IMR-90 (cell line): ENCODE data around the gene RIPPLY3. TPM values are rescaled to one million over a fixed set of nuclear protein-coding genes. Genes with fewer than 3 reads are reported as not detected.

Experiments used
- ATAC-seq: fragments of 200-7000 bp; cut with Tn5 transposase; 2 replicates; pipeline ENCODE4 v1.9.1; 2020; ENCODE audit warnings: low read depth, mild to moderate bottlenecking, moderate library complexity
- BruUV-seq: library from RNA; stranded (reverse); fragments of 400-500 nt; replicated peaks from 2 replicates; lab custom pipeline; 2021; lab: Mats Ljungman, UMichigan
- CTCF ChIA-PET: fragments of 300-600 bp; formaldehyde crosslinking; extraction: SDS; loops from one replicate; lab custom pipeline; 2021; ENCODE audit warnings: antibody characterized with exemption; lab: Yijun Ruan, JAX
- POLR2A ChIA-PET: fragments of 300-600 bp; sonication (Branson Sonifier 250); formaldehyde crosslinking; loops from one replicate; lab custom pipeline; 2022; ENCODE audit warnings: antibody characterized with exemption; ENCODE audit not compliant: unreplicated experiment; lab: Charles Lee
- DNase-seq: peaks from one replicate; pipeline ENCODE4 v3.0.0; 2013
- H2AFZ ChIP-seq: replicated peaks from 2 replicates; pipeline ENCODE3; 2013; ENCODE audit warnings: low read length, mild to moderate bottlenecking; ENCODE audit not compliant: poor library complexity
- H2AK5ac ChIP-seq: 2 replicates; pipeline ENCODE4 v1.6.1; 2013; ENCODE audit warnings: low read depth, low read length, inconsistent platforms
- H2AK9ac ChIP-seq: replicated peaks from 2 replicates; pipeline ENCODE3; 2013; ENCODE audit warnings: mild to moderate bottlenecking, low read depth, low read length, moderate library complexity; ENCODE audit not compliant: poor library complexity
- H2BK120ac ChIP-seq: 2 replicates; pipeline ENCODE4 v1.6.1; 2013; ENCODE audit warnings: low read depth, low read length, inconsistent platforms
- H2BK15ac ChIP-seq: 3 replicates; pipeline ENCODE4 v1.6.1; 2013; ENCODE audit warnings: low read depth, low read length, inconsistent platforms
- H2BK20ac ChIP-seq: 2 replicates; pipeline ENCODE4 v1.6.1; 2013; ENCODE audit warnings: low read depth, mild to moderate bottlenecking, inconsistent platforms, low read length, moderate library complexity
- H2BK5ac ChIP-seq: 2 replicates; pipeline ENCODE4 v1.6.1; 2013; ENCODE audit warnings: mild to moderate bottlenecking, low read depth, low read length, inconsistent platforms; ENCODE audit not compliant: poor library complexity, severe bottlenecking
- H3K14ac ChIP-seq: replicated peaks from 2 replicates; pipeline ENCODE4 v1.6.1; 2013; ENCODE audit warnings: low read depth, low read length, inconsistent platforms
- H3K18ac ChIP-seq: 2 replicates; pipeline ENCODE4 v1.6.1; 2013; ENCODE audit warnings: low read depth, low read length, control low read depth
- H3K23ac ChIP-seq: 2 replicates; pipeline ENCODE4 v1.6.1; 2013; ENCODE audit warnings: low read depth, low read length, inconsistent platforms
- H3K27ac ChIP-seq: 2 replicates; pipeline ENCODE4 v1.5.1; 2013; ENCODE audit warnings: mild to moderate bottlenecking, control low read depth, low read length; ENCODE audit not compliant: insufficient read depth
- H3K27me3 ChIP-seq: 2 replicates; pipeline ENCODE4 v1.6.1; 2013; ENCODE audit warnings: low read length; ENCODE audit not compliant: control insufficient read depth, insufficient read depth
- H3K36me3 ChIP-seq: 2 replicates; pipeline ENCODE4 v1.6.1; 2013; ENCODE audit warnings: low read length, mixed read lengths; ENCODE audit not compliant: control insufficient read depth, insufficient read depth
- H3K4ac ChIP-seq: 2 replicates; pipeline ENCODE4 v1.6.1; 2013; ENCODE audit warnings: low read depth, low read length, inconsistent platforms
- H3K4me1 ChIP-seq: 2 replicates; pipeline ENCODE4 v1.6.1; 2013; ENCODE audit warnings: low read length, mixed read lengths; ENCODE audit not compliant: control insufficient read depth, insufficient read depth
- H3K4me2 ChIP-seq: 2 replicates; pipeline ENCODE4 v1.6.1; 2013; ENCODE audit warnings: low read depth, mild to moderate bottlenecking, control low read depth, low read length, moderate library complexity
- H3K4me3 ChIP-seq: 2 replicates; pipeline ENCODE4 v1.5.1; 2013; ENCODE audit warnings: low read depth, mild to moderate bottlenecking, control low read depth, low read length, moderate library complexity; ENCODE audit not compliant: insufficient read depth
- H3K56ac ChIP-seq: 2 replicates; pipeline ENCODE4 v1.6.1; 2013; ENCODE audit warnings: low read length, inconsistent platforms; ENCODE audit not compliant: insufficient read depth; ENCODE audit errors: extremely low read depth
- H3K79me1 ChIP-seq, 2 experiments: 2 replicates each; pipeline ENCODE4 v1.6.1; 2013; ENCODE audit warnings: low read length in 2 of 2, inconsistent platforms in 1 of 2, low read depth in 1 of 2
- H3K9ac ChIP-seq: 2 replicates; pipeline ENCODE4 v1.6.1; 2013; ENCODE audit warnings: low read depth, low read length, control low read depth
- H3K9me1 ChIP-seq: 2 replicates; pipeline ENCODE4 v1.6.1; 2013; ENCODE audit warnings: low read length, inconsistent platforms; ENCODE audit not compliant: insufficient read depth
- H3K9me3 ChIP-seq: 2 replicates; pipeline ENCODE4 v1.6.1; 2013; ENCODE audit warnings: low read length; ENCODE audit not compliant: control insufficient read depth, insufficient read depth
- H4K20me1 ChIP-seq: 2 replicates; pipeline ENCODE4 v1.6.1; 2013; ENCODE audit warnings: low read length, inconsistent platforms; ENCODE audit not compliant: insufficient read depth
- H4K5ac ChIP-seq: 2 replicates; pipeline ENCODE4 v1.6.1; 2013; ENCODE audit warnings: mild to moderate bottlenecking, low read depth, low read length, control low read depth
- H4K8ac ChIP-seq, 2 experiments: 2 replicates each; pipeline ENCODE4 v1.6.1; 2013; ENCODE audit warnings: low read depth in 2 of 2, low read length in 2 of 2, control low read depth in 1 of 2, inconsistent platforms in 1 of 2
- H4K91ac ChIP-seq: 2 replicates; pipeline ENCODE4 v1.6.1; 2013; ENCODE audit warnings: low read depth, low read length, inconsistent platforms; ENCODE audit not compliant: insufficient read depth
- BHLHE40 ChIP-seq: fragments of 150-350 bp; IDR thresholded peaks from 2 replicates; pipeline ENCODE4 v1.6.1; 2016; ENCODE audit warnings: mild to moderate bottlenecking, low read depth, low read length
- CEBPB ChIP-seq: IDR thresholded peaks from 2 replicates; pipeline ENCODE4 v1.6.1; 2012; ENCODE audit warnings: low read depth, low read length, improper control_type of control experiment
- CHD1 ChIP-seq: IDR thresholded peaks from 2 replicates; pipeline ENCODE4 v1.6.1; 2012; ENCODE audit warnings: low read depth, low read length, improper control_type of control experiment
- FOS ChIP-seq: fragments of 150-350 bp; IDR thresholded peaks from 2 replicates; pipeline ENCODE4 v1.6.1; 2016; ENCODE audit warnings: low read depth, low read length
- MAFK ChIP-seq: IDR thresholded peaks from 2 replicates; pipeline ENCODE4 v1.6.1; 2012; ENCODE audit warnings: low read depth, low read length, improper control_type of control experiment
- MAZ ChIP-seq: IDR thresholded peaks from 2 replicates; pipeline ENCODE4 v1.6.1; 2012; ENCODE audit warnings: low read depth, mild to moderate bottlenecking, low read length, improper control_type of control experiment, moderate library complexity, borderline replicate concordance
- MXI1 ChIP-seq: IDR thresholded peaks from 2 replicates; pipeline ENCODE4 v1.6.1; 2012; ENCODE audit warnings: low read depth, mild to moderate bottlenecking, low read length, moderate library complexity, borderline replicate concordance
- NFE2L2 ChIP-seq: fragments of 150-350 bp; IDR thresholded peaks from 2 replicates; pipeline ENCODE4 v1.6.1; 2016; ENCODE audit warnings: low read depth, mild to moderate bottlenecking, low read length
- POLR2A ChIP-seq: IDR thresholded peaks from 2 replicates; pipeline ENCODE4 v1.6.1; 2012; ENCODE audit warnings: mild to moderate bottlenecking, low read depth, low read length
- RAD21 ChIP-seq: IDR thresholded peaks from 2 replicates; pipeline ENCODE4 v1.6.1; 2012; ENCODE audit warnings: low read length, improper control_type of control experiment
- RCOR1 ChIP-seq: IDR thresholded peaks from 2 replicates; pipeline ENCODE4 v1.6.1; 2012; ENCODE audit warnings: mild to moderate bottlenecking, low read length, improper control_type of control experiment; ENCODE audit not compliant: insufficient replicate concordance
- RFX5 ChIP-seq: IDR thresholded peaks from 2 replicates; pipeline ENCODE4 v1.8.0; 2012; ENCODE audit warnings: low read depth, mild to moderate bottlenecking, low read length, moderate library complexity
- SMC3 ChIP-seq: fragments of 150-350 bp; IDR thresholded peaks from 2 replicates; pipeline ENCODE4 v1.6.1; 2016; ENCODE audit warnings: low read depth, mild to moderate bottlenecking, antibody characterized with exemption, low read length, moderate library complexity
- WGBS, 2 experiments: methylation state at CpG; one replicate each; pipeline versions ENCODE4 v1.1.5 to v1.1.7; 2013; ENCODE audit warnings: missing lambda C conversion rate in 2 of 2; ENCODE audit not compliant: insufficient read length in 1 of 2; ENCODE audit errors: extremely low coverage in 2 of 2; 5-methylcytosine and 5-hydroxymethylcytosine counted together
- dilution Hi-C: fragments of 300-500 bp; cut with HindIII; formaldehyde crosslinking; loops from one replicate; pipeline ENCODE4 v1.14.3; 2018; ENCODE audit warnings: low sequenced_read_pairs; ENCODE audit not compliant: unreplicated experiment
- in situ Hi-C: fragments of 300-500 bp; cut with MboI; formaldehyde crosslinking; loops from 3 replicates; pipeline ENCODE4 v1.14.3; 2019; ENCODE audit warnings: low sequenced_read_pairs, inconsistent platforms, mixed read lengths
- intact Hi-C: fragments of 100-400 bp; cut with micrococcal nuclease; formaldehyde crosslinking; loops from 2 replicates; pipeline ENCODE4 v1.10.0; 2022
- polyA plus RNA-seq, 3 experiments: library from polyadenylated mRNA; depleted of rRNA; stranded (reverse); fragments of >200 nt; gene quantifications; 2 replicates each; pipeline ENCODE4 v1.2.3, GENCODE V29; 2012; ENCODE audit warnings: low replicate concordance in 1 of 3
- total RNA-seq: library from RNA; depleted of rRNA; stranded (reverse); fragments of >200 nt; gene quantifications from 2 replicates; pipeline ENCODE4 v1.2.3, GENCODE V29; 2012
- TF ChIP-seq, protein P1 (sequence below): fragments of 150-350 bp; IDR thresholded peaks from 2 replicates; pipeline ENCODE4 v1.6.1; 2017; ENCODE audit warnings: mild to moderate bottlenecking, antibody characterized with exemption, low read length, low read depth
- TF ChIP-seq, protein P2 (sequence below): fragments of 150-350 bp; IDR thresholded peaks from 2 replicates; pipeline ENCODE4 v1.6.1; 2016; ENCODE audit warnings: low read depth, mild to moderate bottlenecking, low read length, moderate library complexity, borderline replicate concordance
- TF ChIP-seq, protein P3 (sequence below): conservative IDR thresholded peaks from 2 replicates; pipeline ENCODE4 v1.5.1; 2012; ENCODE audit warnings: mild to moderate bottlenecking, low read depth, low read length, improper control_type of control experiment

Gene RIPPLY3
- total and polyA plus RNA-seq, 2 of the 4 experiments (the other 2 are of a cell fraction) = 0.10 TPM; not detected in 1

DNA sequence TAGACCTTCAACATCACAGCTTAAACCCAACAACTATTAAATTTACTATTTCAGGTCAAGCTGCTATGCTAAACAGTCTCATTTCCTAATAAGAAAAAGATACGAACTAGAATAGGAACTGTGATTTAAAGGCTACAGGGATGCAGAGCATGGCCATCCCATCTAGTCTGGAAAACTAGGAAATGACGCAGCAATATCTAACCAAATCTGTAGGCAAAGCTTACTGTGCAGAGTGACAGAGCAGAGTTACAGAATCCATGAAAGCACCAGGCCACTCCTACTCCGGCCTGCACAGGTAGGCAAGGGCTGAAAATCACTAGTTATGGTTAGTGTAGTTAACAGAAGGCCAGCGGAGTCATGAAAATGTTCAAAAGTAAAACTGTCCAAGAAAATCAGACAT lies 42.1 kb upstream of the RIPPLY3 start:
- no TSS peak for BruUV-seq
- no peak overlapping the region for H3K56ac ChIP-seq
- intact Hi-C loops = no loop called here

More for the DNA sequence above, 42.1 kb upstream of the RIPPLY3 start:
- Histone ChIP-seq H2BK120ac (no peak overlapping the region), H4K91ac (no peak overlapping the region), H3K9me1 (peaks cover 12% of the 10 kb centered on the region), H2BK15ac (no peak overlapping the region), H2AFZ (no peak overlapping the region), H2AK9ac (no peak overlapping the region), H4K5ac (no peak overlapping the region), H3K9ac (no peak overlapping the region), H2AK5ac (no peak overlapping the region), H4K20me1 (no peaks in the 10 kb centered on the region), H3K4me2 (no peak overlapping the region), H3K4me3 (no peak overlapping the region), H3K36me3 (peaks cover 9% of the 10 kb centered on the region), H2BK20ac (no peak overlapping the region), H3K4me1 (peaks cover 3% of the 10 kb centered on the region), H4K8ac (no peak overlapping the region), H3K9me3 (no peaks in the 10 kb centered on the region), H3K4ac (no peak overlapping the region), H3K27ac (no peak overlapping the region), H3K18ac (no peak overlapping the region), H2BK5ac (no peak overlapping the region), H3K79me1 (peaks cover 14 to 31% of the 10 kb centered on the region in 2 experiments), H3K14ac (no peak overlapping the region), H3K23ac (no peak overlapping the region), H3K27me3 (no peaks in the 10 kb centered on the region)
- no peak for ATAC-seq
- in situ Hi-C loops (no loop called here), dilution Hi-C loops (no loop called here)
- ChIA-PET POLR2A (no interaction called here), CTCF (interaction anchor here (1.5 kb wide), 1 partner anchor 9 kb away, joined by 6 read pairs; no protein-coding TSS in a partner anchor)
- TF ChIP-seq CEBPB = no peak
- TF ChIP-seq MXI1 = no peak
- TF ChIP-seq BHLHE40 = no peak
- no peak for TF ChIP-seq MAFK
- TF ChIP-seq SMC3 = no peak
- no peak for TF ChIP-seq NFE2L2
- TF ChIP-seq FOS = no peak
- TF ChIP-seq POLR2A = no peak
- TF ChIP-seq, protein P1, sequence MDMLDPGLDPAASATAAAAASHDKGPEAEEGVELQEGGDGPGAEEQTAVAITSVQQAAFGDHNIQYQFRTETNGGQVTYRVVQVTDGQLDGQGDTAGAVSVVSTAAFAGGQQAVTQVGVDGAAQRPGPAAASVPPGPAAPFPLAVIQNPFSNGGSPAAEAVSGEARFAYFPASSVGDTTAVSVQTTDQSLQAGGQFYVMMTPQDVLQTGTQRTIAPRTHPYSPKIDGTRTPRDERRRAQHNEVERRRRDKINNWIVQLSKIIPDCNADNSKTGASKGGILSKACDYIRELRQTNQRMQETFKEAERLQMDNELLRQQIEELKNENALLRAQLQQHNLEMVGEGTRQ = no peak
- TF ChIP-seq, protein P2, sequence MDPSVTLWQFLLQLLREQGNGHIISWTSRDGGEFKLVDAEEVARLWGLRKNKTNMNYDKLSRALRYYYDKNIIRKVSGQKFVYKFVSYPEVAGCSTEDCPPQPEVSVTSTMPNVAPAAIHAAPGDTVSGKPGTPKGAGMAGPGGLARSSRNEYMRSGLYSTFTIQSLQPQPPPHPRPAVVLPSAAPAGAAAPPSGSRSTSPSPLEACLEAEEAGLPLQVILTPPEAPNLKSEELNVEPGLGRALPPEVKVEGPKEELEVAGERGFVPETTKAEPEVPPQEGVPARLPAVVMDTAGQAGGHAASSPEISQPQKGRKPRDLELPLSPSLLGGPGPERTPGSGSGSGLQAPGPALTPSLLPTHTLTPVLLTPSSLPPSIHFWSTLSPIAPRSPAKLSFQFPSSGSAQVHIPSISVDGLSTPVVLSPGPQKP = no peak
- no peak for TF ChIP-seq RFX5
- no peak for TF ChIP-seq RAD21
- TF ChIP-seq, protein P3, sequence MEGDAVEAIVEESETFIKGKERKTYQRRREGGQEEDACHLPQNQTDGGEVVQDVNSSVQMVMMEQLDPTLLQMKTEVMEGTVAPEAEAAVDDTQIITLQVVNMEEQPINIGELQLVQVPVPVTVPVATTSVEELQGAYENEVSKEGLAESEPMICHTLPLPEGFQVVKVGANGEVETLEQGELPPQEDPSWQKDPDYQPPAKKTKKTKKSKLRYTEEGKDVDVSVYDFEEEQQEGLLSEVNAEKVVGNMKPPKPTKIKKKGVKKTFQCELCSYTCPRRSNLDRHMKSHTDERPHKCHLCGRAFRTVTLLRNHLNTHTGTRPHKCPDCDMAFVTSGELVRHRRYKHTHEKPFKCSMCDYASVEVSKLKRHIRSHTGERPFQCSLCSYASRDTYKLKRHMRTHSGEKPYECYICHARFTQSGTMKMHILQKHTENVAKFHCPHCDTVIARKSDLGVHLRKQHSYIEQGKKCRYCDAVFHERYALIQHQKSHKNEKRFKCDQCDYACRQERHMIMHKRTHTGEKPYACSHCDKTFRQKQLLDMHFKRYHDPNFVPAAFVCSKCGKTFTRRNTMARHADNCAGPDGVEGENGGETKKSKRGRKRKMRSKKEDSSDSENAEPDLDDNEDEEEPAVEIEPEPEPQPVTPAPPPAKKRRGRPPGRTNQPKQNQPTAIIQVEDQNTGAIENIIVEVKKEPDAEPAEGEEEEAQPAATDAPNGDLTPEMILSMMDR = no peak
- no peak for TF ChIP-seq RCOR1
- TF ChIP-seq MAZ = no peak
- TF ChIP-seq CHD1 = no peak
- no peak for DNase-seq
- 100% methylated on average over 1 of the region's 4 CpGs; no CpG with 5 or more reads in 1 of the 2 experiments for WGBS, 2 experiments
